Trophoblast cell (in vitro differentiated cells and primary cell): ENCODE measurements around the gene NTF4.

Experiments
- DNase-seq, 2 donors: peaks; one replicate each; pipeline ENCODE4 v3.0.0-alpha.2; 2016
- H2AFZ ChIP-seq: 2 replicates; pipeline ENCODE4 v1.6.1; 2013; ENCODE audit warnings: low read length, moderate library complexity, mild to moderate bottlenecking; ENCODE audit not compliant: insufficient read depth, poor library complexity
- H2AK5ac ChIP-seq: 2 replicates; pipeline ENCODE4 v1.6.1; 2013; ENCODE audit warnings: mild to moderate bottlenecking, low read length
- H2BK120ac ChIP-seq: 2 replicates; pipeline ENCODE4 v1.6.1; 2013; ENCODE audit warnings: low read length, mild to moderate bottlenecking, moderate library complexity; ENCODE audit not compliant: insufficient read depth, poor library complexity
- H2BK12ac ChIP-seq: 2 replicates; pipeline ENCODE4 v1.6.1; 2013; ENCODE audit warnings: mild to moderate bottlenecking, low read length, moderate library complexity
- H2BK5ac ChIP-seq: 2 replicates; pipeline ENCODE4 v1.6.1; 2013; ENCODE audit warnings: low read length, low read depth, moderate library complexity, mild to moderate bottlenecking; ENCODE audit not compliant: poor library complexity
- H3K14ac ChIP-seq: 2 replicates; pipeline ENCODE4 v1.6.1; 2013; ENCODE audit warnings: mild to moderate bottlenecking, low read length
- H3K18ac ChIP-seq: 2 replicates; pipeline ENCODE4 v1.6.1; 2013; ENCODE audit warnings: mild to moderate bottlenecking, low read length
- H3K23ac ChIP-seq: 2 replicates; pipeline ENCODE4 v1.6.1; 2013; ENCODE audit warnings: low read length
- H3K27ac ChIP-seq: 2 replicates; pipeline ENCODE4 v1.5.1; 2013; ENCODE audit warnings: low read depth, mild to moderate bottlenecking, inconsistent platforms, low read length, moderate library complexity
- H3K27me3 ChIP-seq: 2 replicates; pipeline ENCODE4 v1.6.1; 2013; ENCODE audit warnings: inconsistent platforms, mild to moderate bottlenecking, low read length, moderate library complexity; ENCODE audit not compliant: insufficient read depth
- H3K36me3 ChIP-seq, 2 experiments: 1 replicate in 1 of 2; 2 replicates in 1 of 2; pipeline ENCODE4 v1.6.1; 2013; ENCODE audit warnings: low read length in 2 of 2, mild to moderate bottlenecking in 2 of 2, moderate library complexity in 1 of 2; ENCODE audit not compliant: insufficient read depth in 2 of 2, control insufficient read depth in 1 of 2
- H3K4ac ChIP-seq: 2 replicates; pipeline ENCODE4 v1.6.1; 2013; ENCODE audit warnings: low read depth, mild to moderate bottlenecking, low read length, moderate library complexity
- H3K4me1 ChIP-seq, 2 experiments: 1 replicate in 1 of 2; 2 replicates in 1 of 2; pipeline ENCODE4 v1.6.1; 2013; ENCODE audit warnings: low read length in 2 of 2, mild to moderate bottlenecking in 2 of 2, moderate library complexity in 1 of 2; ENCODE audit not compliant: insufficient read depth in 2 of 2, control insufficient read depth in 1 of 2
- H3K4me2 ChIP-seq: 2 replicates; pipeline ENCODE4 v1.6.1; 2013; ENCODE audit warnings: inconsistent platforms, mild to moderate bottlenecking, low read length, moderate library complexity
- H3K4me3 ChIP-seq: 2 replicates; pipeline ENCODE4 v1.5.1; 2013; ENCODE audit warnings: mild to moderate bottlenecking, low read depth, low read length, inconsistent platforms
- H3K79me1 ChIP-seq: one replicate; pipeline ENCODE4 v1.6.1; 2013; ENCODE audit warnings: low read length
- H3K79me2 ChIP-seq: 2 replicates; pipeline ENCODE4 v1.6.1; 2013; ENCODE audit warnings: low read length, mild to moderate bottlenecking; ENCODE audit not compliant: control insufficient read depth, insufficient read depth, poor library complexity
- H3K9ac ChIP-seq: 2 replicates; pipeline ENCODE4 v1.6.1; 2013; ENCODE audit warnings: mild to moderate bottlenecking, low read length
- H3K9me3 ChIP-seq: 2 replicates; pipeline ENCODE4 v1.6.1; 2013; ENCODE audit warnings: low read depth, mild to moderate bottlenecking, control low read depth, inconsistent platforms, low read length; ENCODE audit not compliant: insufficient read depth
- H4K12ac ChIP-seq: 2 replicates; pipeline ENCODE4 v1.6.1; 2013; ENCODE audit warnings: low read depth, mild to moderate bottlenecking, low read length, moderate library complexity
- H4K8ac ChIP-seq: 2 replicates; pipeline ENCODE4 v1.6.1; 2013; ENCODE audit warnings: low read depth, mild to moderate bottlenecking, low read length, moderate library complexity
- H4K91ac ChIP-seq: one replicate; pipeline ENCODE4 v1.6.1; 2013; ENCODE audit warnings: low read depth, mild to moderate bottlenecking, low read length, moderate library complexity
- WGBS: extraction: QIAGEN DNeasy Blood & Tissue Kit; methylation state at CpG from one replicate; pipeline ENCODE4 v1.1.7; 2013; ENCODE audit warnings: missing lambda C conversion rate; ENCODE audit not compliant: insufficient read length, insufficient coverage; ENCODE audit errors: extremely low coverage; 5-methylcytosine and 5-hydroxymethylcytosine counted together

Gene NTF4

DNA sequence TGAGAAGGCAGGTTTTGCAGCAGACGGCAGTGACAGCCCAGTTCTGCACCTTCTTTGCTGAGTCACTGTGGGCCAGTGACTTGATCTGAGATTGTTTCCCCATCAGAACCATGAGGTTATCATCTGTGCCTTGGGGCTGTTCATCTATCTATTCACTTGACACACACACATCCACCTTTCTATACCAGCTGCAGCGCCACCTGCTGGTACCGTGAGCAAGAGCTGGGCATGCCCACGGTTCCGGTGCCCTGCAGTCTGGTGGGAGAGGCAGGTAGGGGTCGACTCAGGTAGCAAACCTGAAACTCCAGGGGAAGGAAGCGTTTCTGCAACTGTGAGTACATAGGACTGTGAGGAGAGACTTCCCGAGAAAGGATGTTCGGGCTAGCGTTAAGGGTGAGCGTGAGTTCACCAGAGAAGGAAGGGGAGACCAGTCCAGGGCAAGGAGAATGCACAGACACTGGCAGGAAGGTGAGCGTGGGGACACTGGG is 42.1 kb upstream of the NTF4 start:
- H3K23ac ChIP-seq: no peak overlapping the region
- H4K12ac ChIP-seq: no peak overlapping the region
- H3K4me3 ChIP-seq: no peak overlapping the region
- no peaks in the 10 kb centered on the region for H3K79me1 ChIP-seq
- no peak overlapping the region for H3K18ac ChIP-seq
- H3K4me2 ChIP-seq: no peak overlapping the region
- peaks cover 77 to 79% of the 10 kb centered on the region in 2 experiments for H3K36me3 ChIP-seq
- H4K8ac ChIP-seq: no peak overlapping the region
- H2BK120ac ChIP-seq: no peak overlapping the region
- H3K27ac ChIP-seq: no peak overlapping the region
- no peak overlapping the region for H4K91ac ChIP-seq
- H3K27me3 ChIP-seq: no peaks in the 10 kb centered on the region
- DNase-seq: peak; percentile 27 to 66
- no peak overlapping the region for H3K9ac ChIP-seq
- no peaks in the 10 kb centered on the region for H3K9me3 ChIP-seq
- H3K14ac ChIP-seq: no peak overlapping the region
- no peak overlapping the region for H2BK12ac ChIP-seq
- no peak overlapping the region for H3K4ac ChIP-seq
- no CpG with 5 or more reads among the region's 12 CpGs for WGBS
- H3K4me1 ChIP-seq: peaks cover 0 to 5% of the 10 kb centered on the region in 2 experiments
- no peak overlapping the region for H2AFZ ChIP-seq
- H3K79me2 ChIP-seq: no peaks in the 10 kb centered on the region
- H2AK5ac ChIP-seq: no peak overlapping the region
- H2BK5ac ChIP-seq: no peak overlapping the region

- H4K12ac ChIP-seq: no peak overlapping the region
- no peak overlapping the region for H4K8ac ChIP-seq
- no peak overlapping the region for H2BK120ac ChIP-seq
- H3K4me1 ChIP-seq: peaks cover 0 to 5% of the 10 kb centered on the region in 2 experiments
- H3K18ac ChIP-seq: no peak overlapping the region
- H4K91ac ChIP-seq: no peak overlapping the region
- H2AK5ac ChIP-seq: no peak overlapping the region
- no peak overlapping the region for H3K4ac ChIP-seq
- no peak overlapping the region for H3K23ac ChIP-seq
- no peaks in the 10 kb centered on the region for H3K27me3 ChIP-seq
- no peak overlapping the region for H2AFZ ChIP-seq
- H3K27ac ChIP-seq: no peak overlapping the region
- no peaks in the 10 kb centered on the region for H3K79me1 ChIP-seq
- no peaks in the 10 kb centered on the region for H3K79me2 ChIP-seq
- peaks cover 91 to 94% of the 10 kb centered on the region in 2 experiments for H3K36me3 ChIP-seq
- no peak overlapping the region for H2BK12ac ChIP-seq
- no peak overlapping the region for H3K9ac ChIP-seq
- H3K4me3 ChIP-seq: no peak overlapping the region
- no peak overlapping the region for H3K4me2 ChIP-seq
- no peak overlapping the region for H2BK5ac ChIP-seq
- no CpG with 5 or more reads among the region's 30 CpGs for WGBS
- no peak for DNase-seq
- H3K9me3 ChIP-seq: no peaks in the 10 kb centered on the region
- no peak overlapping the region for H3K14ac ChIP-seq
Observed at GRCh38 chr19:49104229-49104864, 39.7 kb upstream of the NTF4 start.

- Histone ChIP-seq H4K91ac (no peak overlapping the region), H3K9me3 (no peaks in the 10 kb centered on the region), H3K23ac (no peak overlapping the region), H2BK5ac (no peak overlapping the region), H2BK120ac (no peak overlapping the region), H3K79me1 (no peaks in the 10 kb centered on the region), H3K27me3 (no peaks in the 10 kb centered on the region), H2AFZ (no peak overlapping the region), H3K79me2 (no peaks in the 10 kb centered on the region), H3K4ac (no peak overlapping the region), H3K4me1 (peaks cover 0 to 1% of the 10 kb centered on the region in 2 experiments), H3K36me3 (peaks cover 91 to 95% of the 10 kb centered on the region in 2 experiments), H3K9ac (no peak overlapping the region), H3K4me3 (no peak overlapping the region), H4K8ac (no peak overlapping the region), H3K14ac (no peak overlapping the region), H3K27ac (no peak overlapping the region), H3K4me2 (no peak overlapping the region), H2AK5ac (no peak overlapping the region), H4K12ac (no peak overlapping the region), H3K18ac (no peak overlapping the region), H2BK12ac (no peak overlapping the region)
- no CpG with 5 or more reads among the region's 33 CpGs for WGBS
- no peak for DNase-seq
Observed at GRCh38 chr19:49103331-49104085, 38.9 kb upstream of the NTF4 start.

- Histone ChIP-seq H3K79me2 (no peaks in the 10 kb centered on the region), H3K27ac (no peak overlapping the region), H4K8ac (no peak overlapping the region), H3K9ac (no peak overlapping the region), H2AK5ac (no peak overlapping the region), H3K23ac (no peak overlapping the region), H2BK5ac (no peak overlapping the region), H3K4ac (no peak overlapping the region), H4K91ac (no peak overlapping the region), H3K4me3 (no peak overlapping the region), H2BK120ac (no peak overlapping the region), H3K4me2 (no peak overlapping the region), H3K27me3 (no peaks in the 10 kb centered on the region), H3K14ac (no peak overlapping the region), H3K79me1 (no peaks in the 10 kb centered on the region), H4K12ac (no peak overlapping the region), H3K4me1 (no peaks in the 10 kb centered on the region), H3K36me3 (peaks cover 87 to 90% of the 10 kb centered on the region in 2 experiments), H2AFZ (no peak overlapping the region), H3K9me3 (no peaks in the 10 kb centered on the region), H3K18ac (no peak overlapping the region), H2BK12ac (no peak overlapping the region)
- no CpG with 5 or more reads among the region's 12 CpGs for WGBS
- no peak for DNase-seq
Observed at GRCh38 chr19:49102303-49102702, 37.7 kb upstream of the NTF4 start.
